Mammary epithelial cell (primary cell): ENCODE data around the gene GDF11.

Source experiments
- EZH2 ChIP-seq: IDR thresholded peaks from 2 replicates; pipeline ENCODE4 v1.6.1; 2012; ENCODE audit warnings: low read length, inconsistent platforms, borderline replicate concordance
- TF ChIP-seq, protein P1 (sequence below), 2 donors: IDR thresholded peaks in 1 of 2; conservative IDR thresholded peaks in 1 of 2; 2 replicates each; pipeline ENCODE4 v1.5.1; 2011 to 2012; ENCODE audit warnings: inconsistent platforms in 2 of 2, low read length in 2 of 2, mild to moderate bottlenecking in 2 of 2, control low read depth in 1 of 2, low read depth in 1 of 2; ENCODE audit not compliant: insufficient read depth in 1 of 2; ENCODE audit errors: extremely low read depth in 1 of 2

DNA sequence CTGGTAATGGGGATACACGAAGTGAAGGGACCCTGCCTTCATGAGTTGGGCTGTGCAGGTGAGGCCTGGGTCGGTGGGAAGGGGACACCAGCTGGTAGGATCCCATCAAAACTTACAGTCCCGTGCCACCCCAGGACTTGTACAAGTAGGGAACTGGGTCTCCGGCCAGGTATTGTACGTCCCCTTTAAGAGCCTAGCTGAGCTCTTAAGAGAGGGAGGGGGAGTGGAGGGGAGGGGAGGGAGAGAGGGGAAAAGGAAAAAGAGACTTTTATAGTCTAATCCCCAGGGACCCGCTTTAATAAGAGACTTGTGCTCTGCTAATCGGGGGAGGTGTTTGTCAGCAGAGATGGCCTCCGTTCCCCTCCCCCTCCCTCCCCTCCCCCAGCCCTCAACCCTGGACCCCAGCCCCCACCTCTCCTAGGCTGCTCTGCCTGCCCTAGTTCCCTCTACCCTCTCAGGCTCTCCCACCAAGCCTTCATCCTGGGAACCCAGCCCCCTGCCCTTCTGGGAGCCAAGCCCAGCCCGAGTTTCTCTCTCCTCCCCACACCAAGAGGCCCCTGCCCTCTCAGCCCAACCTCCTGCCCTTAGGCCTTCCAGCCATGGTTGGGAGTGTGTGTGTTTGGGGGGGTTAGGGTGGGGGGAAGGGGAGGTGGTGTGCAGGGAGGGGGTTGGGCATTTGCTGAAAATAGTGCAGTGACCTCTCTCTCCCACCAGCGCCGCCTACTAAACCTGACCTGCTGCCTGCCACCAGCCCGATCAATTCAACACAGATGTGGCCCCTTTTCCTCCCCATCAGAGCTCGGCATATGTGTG is 2.6 kb downstream of the GDF11 start:
- TF ChIP-seq, protein P1, sequence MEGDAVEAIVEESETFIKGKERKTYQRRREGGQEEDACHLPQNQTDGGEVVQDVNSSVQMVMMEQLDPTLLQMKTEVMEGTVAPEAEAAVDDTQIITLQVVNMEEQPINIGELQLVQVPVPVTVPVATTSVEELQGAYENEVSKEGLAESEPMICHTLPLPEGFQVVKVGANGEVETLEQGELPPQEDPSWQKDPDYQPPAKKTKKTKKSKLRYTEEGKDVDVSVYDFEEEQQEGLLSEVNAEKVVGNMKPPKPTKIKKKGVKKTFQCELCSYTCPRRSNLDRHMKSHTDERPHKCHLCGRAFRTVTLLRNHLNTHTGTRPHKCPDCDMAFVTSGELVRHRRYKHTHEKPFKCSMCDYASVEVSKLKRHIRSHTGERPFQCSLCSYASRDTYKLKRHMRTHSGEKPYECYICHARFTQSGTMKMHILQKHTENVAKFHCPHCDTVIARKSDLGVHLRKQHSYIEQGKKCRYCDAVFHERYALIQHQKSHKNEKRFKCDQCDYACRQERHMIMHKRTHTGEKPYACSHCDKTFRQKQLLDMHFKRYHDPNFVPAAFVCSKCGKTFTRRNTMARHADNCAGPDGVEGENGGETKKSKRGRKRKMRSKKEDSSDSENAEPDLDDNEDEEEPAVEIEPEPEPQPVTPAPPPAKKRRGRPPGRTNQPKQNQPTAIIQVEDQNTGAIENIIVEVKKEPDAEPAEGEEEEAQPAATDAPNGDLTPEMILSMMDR (conservative IDR thresholded peaks at IDR 0.05 in 1 of 2, IDR thresholded peaks at IDR 0.05 in 1 of 2; ENCODE audit: extremely low read depth in 1 of 2, insufficient read depth in 1 of 2, low read depth in 1 of 2, low read length in 2 of 2) = no peak
- TF ChIP-seq EZH2 = no peak
